ENCODE measurements around the gene TMEM43. TPM values are rescaled to one million over a fixed set of nuclear protein-coding genes. Genes with fewer than 3 reads are reported as not detected.

TMEM43 gene
- total RNA-seq, 6 experiments from 2014 or later, result 73.3 to 90.8 (median 80.7) TPM

DNA sequence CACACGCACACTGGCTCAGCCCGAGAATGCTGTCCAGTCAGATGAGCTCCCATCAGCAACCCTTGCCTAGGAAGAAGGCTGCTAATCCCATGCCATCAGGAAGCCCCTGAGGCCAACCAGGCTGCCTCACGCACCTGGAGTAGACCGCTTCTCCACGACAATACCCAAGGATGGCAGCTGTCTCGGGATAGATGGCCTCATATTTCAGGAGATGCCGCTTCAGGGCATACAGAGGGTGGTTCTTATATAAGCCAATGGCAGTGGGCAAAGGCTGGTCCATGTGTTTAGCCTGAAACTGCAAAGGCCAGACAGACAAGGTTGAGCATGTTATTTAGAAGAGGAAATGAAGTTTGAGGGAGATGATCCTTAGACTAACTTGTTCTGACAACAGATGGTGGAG is 31.3 kb downstream of the TMEM43 start:
- H3K36me3 Mint-ChIP-seq (ENCODE audit: low read depth), result peaks cover 57% of the 10 kb centered on the region
- no peak overlapping the region for H3K4me3 Mint-ChIP-seq
- peak overlapping the region; percentile 44; the same call in 1 of the 2 replicates for H3K27ac Mint-ChIP-seq

DNA sequence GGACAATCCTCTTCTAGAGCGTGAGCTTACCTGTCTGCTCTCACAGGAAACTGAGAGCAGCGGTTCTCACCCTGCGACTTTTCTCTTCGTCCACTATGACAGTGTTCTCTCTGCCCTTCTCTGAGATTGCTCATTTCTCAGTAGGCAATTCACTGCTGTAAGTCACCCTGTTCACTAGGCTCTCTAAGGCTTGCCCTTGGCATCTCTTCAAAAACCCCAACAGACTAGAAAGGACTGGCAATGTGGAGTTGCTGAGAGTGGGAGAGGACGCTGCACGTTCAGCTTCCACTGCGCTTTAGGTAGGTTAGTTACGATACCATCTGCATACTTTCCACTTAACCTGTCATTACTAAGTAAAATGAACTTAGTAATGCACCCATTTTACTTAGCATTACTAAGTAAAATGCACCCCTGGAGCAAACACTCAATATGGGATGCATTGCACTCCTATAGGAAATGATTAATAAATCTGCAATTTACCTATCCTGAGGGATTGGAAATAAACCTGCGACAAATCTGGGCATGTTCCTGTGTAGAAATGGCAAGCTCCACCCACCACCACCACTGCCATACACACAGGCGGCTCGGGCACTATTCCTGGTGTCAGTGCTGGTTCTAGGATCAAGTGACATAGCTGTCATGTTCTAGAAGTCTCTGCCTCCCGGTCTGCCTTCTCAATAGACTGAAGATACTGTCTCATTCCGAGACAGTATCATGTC is 32.1 kb downstream of the TMEM43 start:
- no peak for DNase-seq
- Mint-ChIP-seq H3K4me1 (ENCODE audit: low read depth) (no peaks in the 10 kb centered on the region), H3K36me3 (ENCODE audit: low read depth) (peaks cover 65% of the 10 kb centered on the region), H3K27ac (no peak overlapping the region), H3K27me3 (ENCODE audit: insufficient read depth) (peaks cover 2% of the 10 kb centered on the region; the same call in 1 of the 2 replicates), H3K4me3 (no peak overlapping the region), H3K9me3 (peaks cover 12% of the 10 kb centered on the region)
- TF ChIP-seq, protein P1, sequence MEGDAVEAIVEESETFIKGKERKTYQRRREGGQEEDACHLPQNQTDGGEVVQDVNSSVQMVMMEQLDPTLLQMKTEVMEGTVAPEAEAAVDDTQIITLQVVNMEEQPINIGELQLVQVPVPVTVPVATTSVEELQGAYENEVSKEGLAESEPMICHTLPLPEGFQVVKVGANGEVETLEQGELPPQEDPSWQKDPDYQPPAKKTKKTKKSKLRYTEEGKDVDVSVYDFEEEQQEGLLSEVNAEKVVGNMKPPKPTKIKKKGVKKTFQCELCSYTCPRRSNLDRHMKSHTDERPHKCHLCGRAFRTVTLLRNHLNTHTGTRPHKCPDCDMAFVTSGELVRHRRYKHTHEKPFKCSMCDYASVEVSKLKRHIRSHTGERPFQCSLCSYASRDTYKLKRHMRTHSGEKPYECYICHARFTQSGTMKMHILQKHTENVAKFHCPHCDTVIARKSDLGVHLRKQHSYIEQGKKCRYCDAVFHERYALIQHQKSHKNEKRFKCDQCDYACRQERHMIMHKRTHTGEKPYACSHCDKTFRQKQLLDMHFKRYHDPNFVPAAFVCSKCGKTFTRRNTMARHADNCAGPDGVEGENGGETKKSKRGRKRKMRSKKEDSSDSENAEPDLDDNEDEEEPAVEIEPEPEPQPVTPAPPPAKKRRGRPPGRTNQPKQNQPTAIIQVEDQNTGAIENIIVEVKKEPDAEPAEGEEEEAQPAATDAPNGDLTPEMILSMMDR (IDR thresholded peaks at IDR 0.05), result no peak

More for the DNA sequence above, 31.3 kb downstream of the TMEM43 start:
- peaks cover 3% of the 10 kb centered on the region; the same call in 1 of the 2 replicates for H3K27me3 Mint-ChIP-seq (ENCODE audit: insufficient read depth)
- TF ChIP-seq, protein P1 (IDR thresholded peaks at IDR 0.05), result no peak
- peaks cover 4% of the 10 kb centered on the region for H3K9me3 Mint-ChIP-seq
- DNase-seq, result no peak
- peaks cover under 1% of the 10 kb centered on the region; the same call in 1 of the 2 replicates for H3K4me1 Mint-ChIP-seq (ENCODE audit: low read depth)

DNA sequence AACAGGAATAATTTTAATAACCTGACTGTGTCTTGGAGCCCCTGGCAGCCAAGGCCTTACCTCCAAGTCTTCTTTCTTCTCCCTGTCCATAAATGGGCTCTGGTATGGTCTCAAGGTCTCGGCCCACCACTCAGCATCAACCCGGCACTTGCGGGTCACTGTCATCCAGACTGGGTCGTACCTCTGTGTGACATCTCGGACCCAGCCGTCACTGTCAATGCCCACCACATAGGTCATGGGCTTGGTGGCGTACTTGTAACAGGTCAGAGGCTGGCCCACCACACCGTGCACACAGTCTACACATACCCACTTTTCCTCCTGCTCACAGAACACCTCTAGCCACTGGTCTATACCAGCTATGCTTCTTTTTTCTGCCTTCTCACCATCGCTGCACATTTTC is 33.1 kb downstream of the TMEM43 start:
- no peak for DNase-seq
- H3K4me1 Mint-ChIP-seq (ENCODE audit: low read depth), result 0 out of 2 replicates have a peak, but pooled peaks cover 6% of the 10 kb centered on the region
- H3K27me3 Mint-ChIP-seq (ENCODE audit: insufficient read depth), result no peaks in the 10 kb centered on the region
- H3K27ac Mint-ChIP-seq, result no peak overlapping the region
- H3K4me3 Mint-ChIP-seq, result no peak overlapping the region
- H3K36me3 Mint-ChIP-seq (ENCODE audit: low read depth), result peaks cover 70% of the 10 kb centered on the region
- TF ChIP-seq, protein P1 (IDR thresholded peaks at IDR 0.05), result no peak
- peaks cover 20% of the 10 kb centered on the region for H3K9me3 Mint-ChIP-seq

DNA sequence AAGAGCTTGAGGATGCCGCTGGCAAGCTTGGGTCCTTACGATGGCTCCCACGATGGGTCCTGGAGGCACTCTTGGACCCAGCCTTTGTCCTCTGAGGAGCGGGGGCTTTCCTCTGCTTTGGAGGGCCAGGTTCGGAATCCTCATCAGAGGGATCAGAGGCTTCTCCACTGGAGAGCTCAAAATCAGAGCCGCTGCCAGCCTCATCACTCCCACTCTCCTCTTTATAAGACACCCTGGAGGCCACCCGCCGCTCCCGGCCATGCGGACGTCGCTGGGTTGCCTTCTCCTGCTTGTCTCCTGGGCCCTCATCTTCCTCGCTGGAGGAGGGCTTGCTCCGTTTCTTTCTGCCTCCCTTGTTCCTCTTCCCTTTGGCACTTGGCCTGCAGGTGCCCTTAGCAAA is 33.5 kb downstream of the TMEM43 start:
- Mint-ChIP-seq H3K27me3 (ENCODE audit: insufficient read depth) (no peaks in the 10 kb centered on the region), H3K4me3 (no peak overlapping the region), H3K36me3 (ENCODE audit: low read depth) (peaks cover 74% of the 10 kb centered on the region), H3K4me1 (ENCODE audit: low read depth) (peaks cover 10% of the 10 kb centered on the region; the same call in 1 of the 2 replicates), H3K27ac (no peak overlapping the region), H3K9me3 (peaks cover 20% of the 10 kb centered on the region)
- TF ChIP-seq, protein P1 (IDR thresholded peaks at IDR 0.05), result no peak
- DNase-seq, result no peak

DNA sequence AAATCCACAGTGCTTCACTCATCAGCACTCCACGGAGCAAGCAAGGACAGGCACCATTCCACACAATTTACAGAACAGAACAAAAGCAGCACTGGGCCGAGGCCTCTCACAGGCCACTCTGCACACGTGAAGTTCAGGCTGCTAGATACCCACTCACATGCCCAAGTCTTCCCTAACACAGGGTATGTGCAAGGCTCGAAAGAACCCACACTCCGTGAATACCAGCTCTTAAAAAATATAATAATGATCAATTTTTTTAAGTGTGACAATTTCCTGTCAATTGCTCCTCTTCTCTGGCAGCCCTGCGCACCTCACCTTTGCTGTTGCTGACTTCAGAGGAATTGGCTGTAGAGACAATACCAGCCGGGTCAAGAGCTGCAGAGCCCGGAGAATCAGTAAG is 34.6 kb downstream of the TMEM43 start:
- H3K27ac Mint-ChIP-seq, result no peak overlapping the region
- TF ChIP-seq, protein P1 (IDR thresholded peaks at IDR 0.05), result no peak
- no peaks in the 10 kb centered on the region for H3K27me3 Mint-ChIP-seq (ENCODE audit: insufficient read depth)
- H3K4me3 Mint-ChIP-seq, result no peak overlapping the region
- DNase-seq, result no peak
- peaks cover 20% of the 10 kb centered on the region for H3K9me3 Mint-ChIP-seq
- peaks cover 82% of the 10 kb centered on the region for H3K36me3 Mint-ChIP-seq (ENCODE audit: low read depth)
- peaks cover 11% of the 10 kb centered on the region; the same call in 1 of the 2 replicates for H3K4me1 Mint-ChIP-seq (ENCODE audit: low read depth)
